Endothelial cell of umbilical vein (primary cell): ENCODE measurements around the gene NRF1.

ENCODE experiments used
- JUN ChIP-seq: IDR thresholded peaks from 2 replicates; pipeline ENCODE4 v1.6.1; 2011; ENCODE audit warnings: borderline replicate concordance, low read depth; ENCODE audit not compliant: insufficient read length, insufficient read depth
- TF ChIP-seq, protein P1 (sequence below), 2 donors: IDR thresholded peaks; 1 replicate in 1 of 2; 2 replicates in 1 of 2; pipeline ENCODE4 v1.5.1; 2011; ENCODE audit warnings: low read length in 2 of 2, mild to moderate bottlenecking in 2 of 2, moderate library complexity in 2 of 2, control low read depth in 1 of 2, inconsistent platforms in 1 of 2, low read depth in 1 of 2; ENCODE audit not compliant: insufficient read depth in 1 of 2; ENCODE audit errors: extremely low read depth in 1 of 2

DNA sequence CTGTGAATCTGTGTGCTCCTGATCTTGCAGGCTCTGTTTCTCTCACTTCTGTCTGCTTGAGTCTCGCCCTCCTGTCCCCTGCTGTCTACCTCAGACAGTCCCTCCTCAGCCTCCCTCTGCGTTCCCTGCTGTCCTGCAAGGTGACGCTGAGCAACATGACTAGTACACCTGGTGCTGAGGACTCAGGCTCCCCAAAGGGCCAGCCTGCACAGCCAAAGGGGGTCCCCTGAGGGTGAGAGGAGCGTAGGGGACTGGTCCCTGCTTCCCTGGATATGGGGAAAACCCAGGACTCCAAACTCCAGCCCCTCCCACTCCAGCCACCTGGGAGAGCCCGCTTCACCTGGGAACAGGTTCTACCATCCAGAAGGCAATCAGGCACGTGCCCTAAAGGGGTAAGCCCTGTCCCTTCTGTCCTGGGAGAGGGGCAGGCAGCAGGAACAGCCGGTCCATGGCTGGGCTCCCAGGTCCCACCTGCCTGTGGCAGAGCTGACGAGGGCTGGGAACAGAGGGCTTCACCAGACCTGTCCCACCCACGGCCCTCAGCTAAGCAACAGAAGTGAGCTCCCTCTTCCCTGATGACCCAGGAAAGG, 184.8 kb downstream of the NRF1 start:
- TF ChIP-seq JUN = no peak
- TF ChIP-seq, protein P1, sequence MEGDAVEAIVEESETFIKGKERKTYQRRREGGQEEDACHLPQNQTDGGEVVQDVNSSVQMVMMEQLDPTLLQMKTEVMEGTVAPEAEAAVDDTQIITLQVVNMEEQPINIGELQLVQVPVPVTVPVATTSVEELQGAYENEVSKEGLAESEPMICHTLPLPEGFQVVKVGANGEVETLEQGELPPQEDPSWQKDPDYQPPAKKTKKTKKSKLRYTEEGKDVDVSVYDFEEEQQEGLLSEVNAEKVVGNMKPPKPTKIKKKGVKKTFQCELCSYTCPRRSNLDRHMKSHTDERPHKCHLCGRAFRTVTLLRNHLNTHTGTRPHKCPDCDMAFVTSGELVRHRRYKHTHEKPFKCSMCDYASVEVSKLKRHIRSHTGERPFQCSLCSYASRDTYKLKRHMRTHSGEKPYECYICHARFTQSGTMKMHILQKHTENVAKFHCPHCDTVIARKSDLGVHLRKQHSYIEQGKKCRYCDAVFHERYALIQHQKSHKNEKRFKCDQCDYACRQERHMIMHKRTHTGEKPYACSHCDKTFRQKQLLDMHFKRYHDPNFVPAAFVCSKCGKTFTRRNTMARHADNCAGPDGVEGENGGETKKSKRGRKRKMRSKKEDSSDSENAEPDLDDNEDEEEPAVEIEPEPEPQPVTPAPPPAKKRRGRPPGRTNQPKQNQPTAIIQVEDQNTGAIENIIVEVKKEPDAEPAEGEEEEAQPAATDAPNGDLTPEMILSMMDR (IDR thresholded peaks at IDR 0.05; ENCODE audit: extremely low read depth in 1 of 2, insufficient read depth in 1 of 2, low read depth in 1 of 2, low read length in 2 of 2) = no peak
